SK-N-SH (cell line): Measurements from ENCODE around the gene JKAMP.

ENCODE experiments used
- CHD2 ChIP-seq: fragments of 150-350 bp; IDR thresholded peaks from 2 replicates; pipeline ENCODE4 v1.6.1; 2018; ENCODE audit warnings: low read length; ENCODE audit not compliant: partially characterized antibody
- ELF1 ChIP-seq: IDR thresholded peaks from 2 replicates; pipeline ENCODE4 v1.4.0; 2012
- EP300 ChIP-seq, 2 experiments: IDR thresholded peaks; 2 replicates each; pipeline versions ENCODE4 v1.4.0 to v1.6.1; 2012; ENCODE audit warnings: borderline replicate concordance in 1 of 2, low read depth in 1 of 2, low read length in 1 of 2
- FOXJ3 ChIP-seq: sonication (generic); formaldehyde crosslinking; IDR thresholded peaks from 2 replicates; pipeline ENCODE4 v1.5.1; 2020; ENCODE audit warnings: mild to moderate bottlenecking, missing genetic modification reagents
- GABPA ChIP-seq: IDR thresholded peaks from 2 replicates; pipeline ENCODE4 v1.4.0; 2012; ENCODE audit warnings: low read depth, mild to moderate bottlenecking
- JUND ChIP-seq: IDR thresholded peaks from 2 replicates; pipeline ENCODE4 v1.4.0; 2012
- MXI1 ChIP-seq: IDR thresholded peaks from 2 replicates; pipeline ENCODE4 v1.6.1; 2012; ENCODE audit warnings: mild to moderate bottlenecking, low read depth, low read length, improper control_type of control experiment
- NRF1 ChIP-seq: IDR thresholded peaks from 2 replicates; pipeline ENCODE4 v1.6.1; 2012; ENCODE audit warnings: low read depth, mild to moderate bottlenecking, low read length
- POLR2AphosphoS5 ChIP-seq: IDR thresholded peaks from 2 replicates; pipeline ENCODE4 v1.6.1; 2012; ENCODE audit warnings: low read depth, low read length
- TAF1 ChIP-seq: IDR thresholded peaks from 2 replicates; pipeline ENCODE4 v1.6.1; 2012; ENCODE audit warnings: low read depth, mild to moderate bottlenecking, low read length, moderate library complexity, borderline replicate concordance
- YY1 ChIP-seq: IDR thresholded peaks from 2 replicates; pipeline ENCODE4 v1.4.0; 2012; ENCODE audit warnings: low read depth, mild to moderate bottlenecking
- TF ChIP-seq, protein P1 (sequence below): fragments of 200-600 bp; sonication (generic); IDR thresholded peaks from 2 replicates; pipeline ENCODE4 v1.6.1; 2017; ENCODE audit warnings: antibody characterized with exemption, mild to moderate bottlenecking, moderate library complexity
- TF ChIP-seq, protein P2 (sequence below): IDR thresholded peaks from 2 replicates; pipeline ENCODE4 v1.4.0; 2012; ENCODE audit warnings: low read depth
- TF ChIP-seq, protein P3 (sequence below): IDR thresholded peaks from 2 replicates; pipeline ENCODE4 v1.6.1; 2012; ENCODE audit warnings: mild to moderate bottlenecking, low read depth, low read length, moderate library complexity

DNA sequence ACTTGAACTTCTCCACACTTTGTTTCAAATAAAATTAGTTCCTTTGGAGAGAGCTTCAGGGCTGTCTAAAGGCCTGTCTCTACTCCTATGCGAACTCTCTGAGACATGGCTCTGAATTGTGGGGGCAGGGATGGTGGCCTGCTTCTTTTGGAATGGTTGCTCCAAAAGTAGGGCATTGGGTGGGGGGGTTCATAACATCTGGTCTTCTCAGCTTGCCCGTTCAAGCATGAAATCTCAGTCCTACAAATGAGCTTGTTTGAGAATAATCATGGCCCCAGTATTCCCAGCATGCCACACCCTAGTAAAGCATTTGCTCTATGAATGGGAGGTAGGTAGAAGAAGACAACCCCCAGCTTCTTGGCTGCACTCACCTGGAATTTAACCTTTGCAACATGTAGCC is 25.8 kb upstream of the JKAMP start:
- TF ChIP-seq NRF1 (no peak), MXI1 (no peak), JUND (no peak), ELF1 (no peak), YY1 (no peak), FOXJ3 (no peak), POLR2AphosphoS5 (no peak), TAF1 (no peak), GABPA (no peak), CHD2 (no peak), EP300 (IDR thresholded peaks at IDR 0.05; ENCODE audit: borderline replicate concordance in 1 of 2, low read depth in 1 of 2, low read length in 1 of 2) (no peak)
- TF ChIP-seq, protein P1, sequence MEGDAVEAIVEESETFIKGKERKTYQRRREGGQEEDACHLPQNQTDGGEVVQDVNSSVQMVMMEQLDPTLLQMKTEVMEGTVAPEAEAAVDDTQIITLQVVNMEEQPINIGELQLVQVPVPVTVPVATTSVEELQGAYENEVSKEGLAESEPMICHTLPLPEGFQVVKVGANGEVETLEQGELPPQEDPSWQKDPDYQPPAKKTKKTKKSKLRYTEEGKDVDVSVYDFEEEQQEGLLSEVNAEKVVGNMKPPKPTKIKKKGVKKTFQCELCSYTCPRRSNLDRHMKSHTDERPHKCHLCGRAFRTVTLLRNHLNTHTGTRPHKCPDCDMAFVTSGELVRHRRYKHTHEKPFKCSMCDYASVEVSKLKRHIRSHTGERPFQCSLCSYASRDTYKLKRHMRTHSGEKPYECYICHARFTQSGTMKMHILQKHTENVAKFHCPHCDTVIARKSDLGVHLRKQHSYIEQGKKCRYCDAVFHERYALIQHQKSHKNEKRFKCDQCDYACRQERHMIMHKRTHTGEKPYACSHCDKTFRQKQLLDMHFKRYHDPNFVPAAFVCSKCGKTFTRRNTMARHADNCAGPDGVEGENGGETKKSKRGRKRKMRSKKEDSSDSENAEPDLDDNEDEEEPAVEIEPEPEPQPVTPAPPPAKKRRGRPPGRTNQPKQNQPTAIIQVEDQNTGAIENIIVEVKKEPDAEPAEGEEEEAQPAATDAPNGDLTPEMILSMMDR: no peak
- TF ChIP-seq, protein P2, sequence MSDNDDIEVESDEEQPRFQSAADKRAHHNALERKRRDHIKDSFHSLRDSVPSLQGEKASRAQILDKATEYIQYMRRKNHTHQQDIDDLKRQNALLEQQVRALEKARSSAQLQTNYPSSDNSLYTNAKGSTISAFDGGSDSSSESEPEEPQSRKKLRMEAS: no peak
- TF ChIP-seq, protein P3, sequence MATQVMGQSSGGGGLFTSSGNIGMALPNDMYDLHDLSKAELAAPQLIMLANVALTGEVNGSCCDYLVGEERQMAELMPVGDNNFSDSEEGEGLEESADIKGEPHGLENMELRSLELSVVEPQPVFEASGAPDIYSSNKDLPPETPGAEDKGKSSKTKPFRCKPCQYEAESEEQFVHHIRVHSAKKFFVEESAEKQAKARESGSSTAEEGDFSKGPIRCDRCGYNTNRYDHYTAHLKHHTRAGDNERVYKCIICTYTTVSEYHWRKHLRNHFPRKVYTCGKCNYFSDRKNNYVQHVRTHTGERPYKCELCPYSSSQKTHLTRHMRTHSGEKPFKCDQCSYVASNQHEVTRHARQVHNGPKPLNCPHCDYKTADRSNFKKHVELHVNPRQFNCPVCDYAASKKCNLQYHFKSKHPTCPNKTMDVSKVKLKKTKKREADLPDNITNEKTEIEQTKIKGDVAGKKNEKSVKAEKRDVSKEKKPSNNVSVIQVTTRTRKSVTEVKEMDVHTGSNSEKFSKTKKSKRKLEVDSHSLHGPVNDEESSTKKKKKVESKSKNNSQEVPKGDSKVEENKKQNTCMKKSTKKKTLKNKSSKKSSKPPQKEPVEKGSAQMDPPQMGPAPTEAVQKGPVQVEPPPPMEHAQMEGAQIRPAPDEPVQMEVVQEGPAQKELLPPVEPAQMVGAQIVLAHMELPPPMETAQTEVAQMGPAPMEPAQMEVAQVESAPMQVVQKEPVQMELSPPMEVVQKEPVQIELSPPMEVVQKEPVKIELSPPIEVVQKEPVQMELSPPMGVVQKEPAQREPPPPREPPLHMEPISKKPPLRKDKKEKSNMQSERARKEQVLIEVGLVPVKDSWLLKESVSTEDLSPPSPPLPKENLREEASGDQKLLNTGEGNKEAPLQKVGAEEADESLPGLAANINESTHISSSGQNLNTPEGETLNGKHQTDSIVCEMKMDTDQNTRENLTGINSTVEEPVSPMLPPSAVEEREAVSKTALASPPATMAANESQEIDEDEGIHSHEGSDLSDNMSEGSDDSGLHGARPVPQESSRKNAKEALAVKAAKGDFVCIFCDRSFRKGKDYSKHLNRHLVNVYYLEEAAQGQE: no peak
